Pancreas (tissue), 8 donors: Measurements from ENCODE around the gene IL5RA. TPM values are rescaled to one million over a fixed set of nuclear protein-coding genes. Genes with fewer than 3 reads are reported as not detected.

Source experiments
- polyA plus RNA-seq, 2 donors: library from polyadenylated mRNA; stranded (reverse); fragments of 200-250 nt; gene quantifications; one replicate each; pipeline ENCODE4 v1.2.3, GENCODE V29; 2013
- total RNA-seq, 6 donors: library from RNA; stranded (reverse); fragmentation: NEBNext Ultra II Directional in 4 of 6; extraction: Animal tissue kit (Norgen Biotek cat#: 25700) in 4 of 6; gene quantifications; one replicate each; pipeline versions ENCODE4 v1.2.1 to v1.2.4, GENCODE V29; 2021 to 2023
- donor health status: healthy with polysubstance abuse.
- donor health status: DM: no; HTN: no; CAD: no; lungs with moderate emphysema.
- donor health status: DM: no; HTN: no; CAD: no.
- donor health status: Bipolar disorder and iron deficiency.
- donor health status: DM: yes; HTN: yes; CAD: no.
- donor health status: DM: no; HTN: no; CAD: no.
- donor health status: DM: no; HTN: no; CAD: no.
- donor health status: DM: yes; HTN: yes; CAD: no.

IL5RA gene
- total and polyA plus RNA-seq, 8 donors: 0.04 to 0.35 (median 0.14) TPM; not detected in 3

Other genes with a start within 250 kb of the IL5RA start
- gene TRNT1, start 16.6 kb upstream of the IL5RA start, total RNA-seq: 10 to 100 TPM in 2 of 6 donors, 1 to 10 TPM in 4; 8.1 to 11.5 (median 8.4) TPM
- gene TRNT1, start 16.6 kb upstream of the IL5RA start, polyA plus RNA-seq: 1 to 10 TPM; 7.6 to 8.8 TPM
- 10 to 100 TPM; 17.9 to 31.8 (median 26.9) TPM for gene CRBN, start 69.3 kb upstream of the IL5RA start, total RNA-seq
- gene CRBN, start 69.3 kb upstream of the IL5RA start, polyA plus RNA-seq: 10 to 100 TPM; 13.8 to 23.3 TPM